OCI-LY1 (cell line): Measurements from ENCODE around the gene TTLL10.

Experiments
- H2AFZ ChIP-seq: fragments of 200-600 bp; sonication (generic), shearing (Covaris generic); 2 replicates; pipeline ENCODE4 v1.6.0; 2014; ENCODE audit warnings: antibody characterized with exemption, mild to moderate bottlenecking, low read length
- H3F3A ChIP-seq: fragments of 200-600 bp; sonication (generic), shearing (Covaris generic); 2 replicates; pipeline ENCODE4 v1.6.0; 2014; ENCODE audit warnings: mild to moderate bottlenecking, antibody characterized with exemption, low read length, moderate library complexity; ENCODE audit not compliant: insufficient read depth
- H3K27ac ChIP-seq: fragments of 200-600 bp; sonication (generic); 2 replicates; pipeline ENCODE4 v1.5.1; 2014; ENCODE audit warnings: low read length, mixed run types, mild to moderate bottlenecking, low read depth; ENCODE audit not compliant: poor library complexity, severe bottlenecking
- H3K27me3 ChIP-seq: fragments of 200-600 bp; sonication (generic); 2 replicates; pipeline ENCODE4 v1.6.0; 2014; ENCODE audit warnings: antibody characterized with exemption, mild to moderate bottlenecking, low read length, moderate library complexity; ENCODE audit not compliant: insufficient read depth
- H3K36me3 ChIP-seq: fragments of 200-600 bp; sonication (generic); 2 replicates; pipeline ENCODE4 v1.6.1; 2014; ENCODE audit warnings: mild to moderate bottlenecking, antibody characterized with exemption, low read length, moderate library complexity, mixed read lengths; ENCODE audit not compliant: insufficient read depth
- H3K4me1 ChIP-seq: fragments of 200-600 bp; sonication (generic); 2 replicates; pipeline ENCODE4 v1.5.1; 2014; ENCODE audit warnings: mild to moderate bottlenecking, low read length, moderate library complexity; ENCODE audit not compliant: insufficient read depth, severe bottlenecking
- H3K4me2 ChIP-seq: fragments of 200-600 bp; sonication (generic), shearing (Covaris generic); 2 replicates; pipeline ENCODE4 v1.6.1; 2014; ENCODE audit warnings: low read length
- H3K4me3 ChIP-seq: fragments of 200-600 bp; sonication (generic); 2 replicates; pipeline ENCODE4 v1.5.1; 2014; ENCODE audit warnings: low read length, low read depth, mild to moderate bottlenecking, mixed read lengths; ENCODE audit not compliant: poor library complexity, severe bottlenecking
- H3K79me2 ChIP-seq: fragments of 200-600 bp; shearing (Covaris generic); 2 replicates; pipeline ENCODE4 v1.6.1; 2016; ENCODE audit warnings: mixed run types, low read length, mixed read lengths; ENCODE audit not compliant: insufficient read depth
- H3K9ac ChIP-seq: fragments of 200-600 bp; sonication (generic), shearing (Covaris generic); 2 replicates; pipeline ENCODE4 v1.6.1; 2014; ENCODE audit warnings: mild to moderate bottlenecking, low read length, mixed read lengths
- H3K9me2 ChIP-seq: fragments of 200-600 bp; sonication (generic), shearing (Covaris generic); 2 replicates; pipeline ENCODE4 v1.6.1; 2014; ENCODE audit warnings: low read depth, mild to moderate bottlenecking, low read length, mixed read lengths
- H3K9me3 ChIP-seq: fragments of 200-600 bp; shearing (Covaris generic); 2 replicates; pipeline ENCODE4 v1.6.1; 2014; ENCODE audit warnings: low read length, mixed read lengths
- H4K20me1 ChIP-seq: fragments of 200-600 bp; sonication (generic), shearing (Covaris generic); 2 replicates; pipeline ENCODE4 v1.6.0; 2016; ENCODE audit warnings: mild to moderate bottlenecking, low read length; ENCODE audit not compliant: insufficient read depth
- EZH2 ChIP-seq: fragments of 200-600 bp; sonication (generic), shearing (Covaris generic); IDR thresholded peaks from 2 replicates; pipeline ENCODE4 v1.8.0; 2017; ENCODE audit warnings: borderline replicate concordance, mixed run types, mild to moderate bottlenecking, antibody characterized with exemption, low read length, moderate library complexity, mixed read lengths
- TF ChIP-seq, protein P1 (sequence below): fragments of 200-600 bp; sonication (generic), shearing (Covaris generic); IDR thresholded peaks from 2 replicates; pipeline ENCODE4 v1.5.1; 2017; ENCODE audit warnings: mild to moderate bottlenecking, antibody characterized with exemption, low read length, moderate library complexity, mixed read lengths

TTLL10 gene

DNA sequence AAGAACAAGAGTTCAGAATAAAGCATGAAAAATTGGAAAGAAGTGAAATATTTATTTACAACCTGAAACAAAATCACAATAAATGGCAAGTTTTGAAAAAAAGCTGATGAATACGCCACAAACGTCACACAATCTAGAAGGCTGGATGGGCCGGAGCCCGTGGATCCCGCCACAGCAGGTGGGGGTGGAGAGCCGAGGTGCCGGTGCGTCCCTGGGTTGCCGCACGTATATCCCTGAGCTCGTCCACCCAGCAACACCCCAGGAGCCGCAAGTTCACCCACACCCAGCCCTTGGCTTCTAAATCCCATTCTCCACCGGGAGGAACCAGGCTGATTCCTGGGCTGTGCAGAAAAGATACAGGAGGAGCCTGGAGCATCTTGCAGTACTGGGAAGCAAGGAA, 25.6 kb upstream of the TTLL10 start:
- no peak overlapping the region for H3K4me2 ChIP-seq
- H3K79me2 ChIP-seq: no peaks in the 10 kb centered on the region
- H3F3A ChIP-seq: no peaks in the 10 kb centered on the region

GRCh38 chr1:1148569-1148968, 25.1 kb upstream of the TTLL10 start:
- H3K4me3 ChIP-seq: no peak overlapping the region
- no peaks in the 10 kb centered on the region for H3K9me2 ChIP-seq
- H3K9me3 ChIP-seq: no peaks in the 10 kb centered on the region
- H4K20me1 ChIP-seq: no peaks in the 10 kb centered on the region
- peaks cover 10% of the 10 kb centered on the region for H3K4me1 ChIP-seq
- H3K27ac ChIP-seq: no peak overlapping the region
- H3F3A ChIP-seq: no peaks in the 10 kb centered on the region
- H3K27me3 ChIP-seq: peaks cover 12% of the 10 kb centered on the region; the same call in 1 of the 2 replicates
- H3K9ac ChIP-seq: no peak overlapping the region
- H3K4me2 ChIP-seq: no peak overlapping the region
- TF ChIP-seq, protein P1, sequence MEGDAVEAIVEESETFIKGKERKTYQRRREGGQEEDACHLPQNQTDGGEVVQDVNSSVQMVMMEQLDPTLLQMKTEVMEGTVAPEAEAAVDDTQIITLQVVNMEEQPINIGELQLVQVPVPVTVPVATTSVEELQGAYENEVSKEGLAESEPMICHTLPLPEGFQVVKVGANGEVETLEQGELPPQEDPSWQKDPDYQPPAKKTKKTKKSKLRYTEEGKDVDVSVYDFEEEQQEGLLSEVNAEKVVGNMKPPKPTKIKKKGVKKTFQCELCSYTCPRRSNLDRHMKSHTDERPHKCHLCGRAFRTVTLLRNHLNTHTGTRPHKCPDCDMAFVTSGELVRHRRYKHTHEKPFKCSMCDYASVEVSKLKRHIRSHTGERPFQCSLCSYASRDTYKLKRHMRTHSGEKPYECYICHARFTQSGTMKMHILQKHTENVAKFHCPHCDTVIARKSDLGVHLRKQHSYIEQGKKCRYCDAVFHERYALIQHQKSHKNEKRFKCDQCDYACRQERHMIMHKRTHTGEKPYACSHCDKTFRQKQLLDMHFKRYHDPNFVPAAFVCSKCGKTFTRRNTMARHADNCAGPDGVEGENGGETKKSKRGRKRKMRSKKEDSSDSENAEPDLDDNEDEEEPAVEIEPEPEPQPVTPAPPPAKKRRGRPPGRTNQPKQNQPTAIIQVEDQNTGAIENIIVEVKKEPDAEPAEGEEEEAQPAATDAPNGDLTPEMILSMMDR: no peak
- TF ChIP-seq EZH2: no peak
- H3K36me3 ChIP-seq: no peaks in the 10 kb centered on the region
- H3K79me2 ChIP-seq: no peaks in the 10 kb centered on the region
- no peak overlapping the region for H2AFZ ChIP-seq

More for the DNA sequence above, 25.6 kb upstream of the TTLL10 start:
- H2AFZ ChIP-seq: no peak overlapping the region
- H3K9me2 ChIP-seq: no peaks in the 10 kb centered on the region
- H3K36me3 ChIP-seq: no peaks in the 10 kb centered on the region
- H3K4me1 ChIP-seq: peaks cover 10% of the 10 kb centered on the region
- no peak overlapping the region for H3K27ac ChIP-seq
- TF ChIP-seq, protein P1: no peak
- no peak for TF ChIP-seq EZH2
- H3K27me3 ChIP-seq: peaks cover 12% of the 10 kb centered on the region; the same call in 1 of the 2 replicates
- H3K9me3 ChIP-seq: no peaks in the 10 kb centered on the region
- no peak overlapping the region for H3K4me3 ChIP-seq
- no peaks in the 10 kb centered on the region for H4K20me1 ChIP-seq
- H3K9ac ChIP-seq: no peak overlapping the region

- Histone ChIP-seq H3K27ac (no peak overlapping the region), H2AFZ (no peak overlapping the region), H3K27me3 (peaks cover 12% of the 10 kb centered on the region; the same call in 1 of the 2 replicates), H3K9me2 (no peaks in the 10 kb centered on the region), H3K9me3 (no peaks in the 10 kb centered on the region), H4K20me1 (no peaks in the 10 kb centered on the region), H3K9ac (no peak overlapping the region), H3K4me1 (peaks cover 4% of the 10 kb centered on the region), H3K4me3 (no peak overlapping the region), H3F3A (no peaks in the 10 kb centered on the region), H3K36me3 (no peaks in the 10 kb centered on the region), H3K4me2 (no peak overlapping the region), H3K79me2 (no peaks in the 10 kb centered on the region)
- TF ChIP-seq, protein P1: no peak
- no peak for TF ChIP-seq EZH2
Observed at GRCh38 chr1:1149416-1149815, 24.3 kb upstream of the TTLL10 start.
